IMR-90 (cell line): ENCODE measurements around the gene UST. TPM values are rescaled to one million over a fixed set of nuclear protein-coding genes. Genes with fewer than 3 reads are reported as not detected.

Experiments
- ATAC-seq: fragments of 200-7000 bp; cut with Tn5 transposase; 2 replicates; pipeline ENCODE4 v1.9.1; 2020; ENCODE audit warnings: low read depth, mild to moderate bottlenecking, moderate library complexity
- BruUV-seq: library from RNA; stranded (reverse); fragments of 400-500 nt; replicated peaks from 2 replicates; lab custom pipeline; 2021; lab: Mats Ljungman, UMichigan
- CTCF ChIA-PET: fragments of 300-600 bp; formaldehyde crosslinking; extraction: SDS; loops from one replicate; lab custom pipeline; 2021; ENCODE audit warnings: antibody characterized with exemption; lab: Yijun Ruan, JAX
- POLR2A ChIA-PET: fragments of 300-600 bp; sonication (Branson Sonifier 250); formaldehyde crosslinking; loops from one replicate; lab custom pipeline; 2022; ENCODE audit warnings: antibody characterized with exemption; ENCODE audit not compliant: unreplicated experiment; lab: Charles Lee
- DNase-seq: peaks from one replicate; pipeline ENCODE4 v3.0.0; 2013
- H2AFZ ChIP-seq: replicated peaks from 2 replicates; pipeline ENCODE3; 2013; ENCODE audit warnings: low read length, mild to moderate bottlenecking; ENCODE audit not compliant: poor library complexity
- H2AK5ac ChIP-seq: 2 replicates; pipeline ENCODE4 v1.6.1; 2013; ENCODE audit warnings: low read depth, low read length, inconsistent platforms
- H2AK9ac ChIP-seq: replicated peaks from 2 replicates; pipeline ENCODE3; 2013; ENCODE audit warnings: mild to moderate bottlenecking, low read depth, low read length, moderate library complexity; ENCODE audit not compliant: poor library complexity
- H2BK120ac ChIP-seq: 2 replicates; pipeline ENCODE4 v1.6.1; 2013; ENCODE audit warnings: low read depth, low read length, inconsistent platforms
- H2BK15ac ChIP-seq: 3 replicates; pipeline ENCODE4 v1.6.1; 2013; ENCODE audit warnings: low read depth, low read length, inconsistent platforms
- H2BK20ac ChIP-seq: 2 replicates; pipeline ENCODE4 v1.6.1; 2013; ENCODE audit warnings: low read depth, mild to moderate bottlenecking, inconsistent platforms, low read length, moderate library complexity
- H2BK5ac ChIP-seq: 2 replicates; pipeline ENCODE4 v1.6.1; 2013; ENCODE audit warnings: mild to moderate bottlenecking, low read depth, low read length, inconsistent platforms; ENCODE audit not compliant: poor library complexity, severe bottlenecking
- H3K14ac ChIP-seq: replicated peaks from 2 replicates; pipeline ENCODE4 v1.6.1; 2013; ENCODE audit warnings: low read depth, low read length, inconsistent platforms
- H3K18ac ChIP-seq: 2 replicates; pipeline ENCODE4 v1.6.1; 2013; ENCODE audit warnings: low read depth, low read length, control low read depth
- H3K23ac ChIP-seq: 2 replicates; pipeline ENCODE4 v1.6.1; 2013; ENCODE audit warnings: low read depth, low read length, inconsistent platforms
- H3K27ac ChIP-seq: 2 replicates; pipeline ENCODE4 v1.5.1; 2013; ENCODE audit warnings: mild to moderate bottlenecking, control low read depth, low read length; ENCODE audit not compliant: insufficient read depth
- H3K27me3 ChIP-seq: 2 replicates; pipeline ENCODE4 v1.6.1; 2013; ENCODE audit warnings: low read length; ENCODE audit not compliant: control insufficient read depth, insufficient read depth
- H3K36me3 ChIP-seq: 2 replicates; pipeline ENCODE4 v1.6.1; 2013; ENCODE audit warnings: low read length, mixed read lengths; ENCODE audit not compliant: control insufficient read depth, insufficient read depth
- H3K4ac ChIP-seq: 2 replicates; pipeline ENCODE4 v1.6.1; 2013; ENCODE audit warnings: low read depth, low read length, inconsistent platforms
- H3K4me1 ChIP-seq: 2 replicates; pipeline ENCODE4 v1.6.1; 2013; ENCODE audit warnings: low read length, mixed read lengths; ENCODE audit not compliant: control insufficient read depth, insufficient read depth
- H3K4me2 ChIP-seq: 2 replicates; pipeline ENCODE4 v1.6.1; 2013; ENCODE audit warnings: low read depth, mild to moderate bottlenecking, control low read depth, low read length, moderate library complexity
- H3K4me3 ChIP-seq: 2 replicates; pipeline ENCODE4 v1.5.1; 2013; ENCODE audit warnings: low read depth, mild to moderate bottlenecking, control low read depth, low read length, moderate library complexity; ENCODE audit not compliant: insufficient read depth
- H3K56ac ChIP-seq: 2 replicates; pipeline ENCODE4 v1.6.1; 2013; ENCODE audit warnings: low read length, inconsistent platforms; ENCODE audit not compliant: insufficient read depth; ENCODE audit errors: extremely low read depth
- H3K79me1 ChIP-seq, 2 experiments: 2 replicates each; pipeline ENCODE4 v1.6.1; 2013; ENCODE audit warnings: low read length in 2 of 2, inconsistent platforms in 1 of 2, low read depth in 1 of 2
- H3K9ac ChIP-seq: 2 replicates; pipeline ENCODE4 v1.6.1; 2013; ENCODE audit warnings: low read depth, low read length, control low read depth
- H3K9me1 ChIP-seq: 2 replicates; pipeline ENCODE4 v1.6.1; 2013; ENCODE audit warnings: low read length, inconsistent platforms; ENCODE audit not compliant: insufficient read depth
- H3K9me3 ChIP-seq: 2 replicates; pipeline ENCODE4 v1.6.1; 2013; ENCODE audit warnings: low read length; ENCODE audit not compliant: control insufficient read depth, insufficient read depth
- H4K20me1 ChIP-seq: 2 replicates; pipeline ENCODE4 v1.6.1; 2013; ENCODE audit warnings: low read length, inconsistent platforms; ENCODE audit not compliant: insufficient read depth
- H4K5ac ChIP-seq: 2 replicates; pipeline ENCODE4 v1.6.1; 2013; ENCODE audit warnings: mild to moderate bottlenecking, low read depth, low read length, control low read depth
- H4K8ac ChIP-seq, 2 experiments: 2 replicates each; pipeline ENCODE4 v1.6.1; 2013; ENCODE audit warnings: low read depth in 2 of 2, low read length in 2 of 2, control low read depth in 1 of 2, inconsistent platforms in 1 of 2
- H4K91ac ChIP-seq: 2 replicates; pipeline ENCODE4 v1.6.1; 2013; ENCODE audit warnings: low read depth, low read length, inconsistent platforms; ENCODE audit not compliant: insufficient read depth
- BHLHE40 ChIP-seq: fragments of 150-350 bp; IDR thresholded peaks from 2 replicates; pipeline ENCODE4 v1.6.1; 2016; ENCODE audit warnings: mild to moderate bottlenecking, low read depth, low read length
- CEBPB ChIP-seq: IDR thresholded peaks from 2 replicates; pipeline ENCODE4 v1.6.1; 2012; ENCODE audit warnings: low read depth, low read length, improper control_type of control experiment
- CHD1 ChIP-seq: IDR thresholded peaks from 2 replicates; pipeline ENCODE4 v1.6.1; 2012; ENCODE audit warnings: low read depth, low read length, improper control_type of control experiment
- ELK1 ChIP-seq: fragments of 150-350 bp; IDR thresholded peaks from 2 replicates; pipeline ENCODE4 v1.6.1; 2016; ENCODE audit warnings: low read depth, mild to moderate bottlenecking, low read length, moderate library complexity, borderline replicate concordance
- FOS ChIP-seq: fragments of 150-350 bp; IDR thresholded peaks from 2 replicates; pipeline ENCODE4 v1.6.1; 2016; ENCODE audit warnings: low read depth, low read length
- MAFK ChIP-seq: IDR thresholded peaks from 2 replicates; pipeline ENCODE4 v1.6.1; 2012; ENCODE audit warnings: low read depth, low read length, improper control_type of control experiment
- MAZ ChIP-seq: IDR thresholded peaks from 2 replicates; pipeline ENCODE4 v1.6.1; 2012; ENCODE audit warnings: low read depth, mild to moderate bottlenecking, low read length, improper control_type of control experiment, moderate library complexity, borderline replicate concordance
- MXI1 ChIP-seq: IDR thresholded peaks from 2 replicates; pipeline ENCODE4 v1.6.1; 2012; ENCODE audit warnings: low read depth, mild to moderate bottlenecking, low read length, moderate library complexity, borderline replicate concordance
- NFE2L2 ChIP-seq: fragments of 150-350 bp; IDR thresholded peaks from 2 replicates; pipeline ENCODE4 v1.6.1; 2016; ENCODE audit warnings: low read depth, mild to moderate bottlenecking, low read length
- POLR2A ChIP-seq: IDR thresholded peaks from 2 replicates; pipeline ENCODE4 v1.6.1; 2012; ENCODE audit warnings: mild to moderate bottlenecking, low read depth, low read length
- RAD21 ChIP-seq: IDR thresholded peaks from 2 replicates; pipeline ENCODE4 v1.6.1; 2012; ENCODE audit warnings: low read length, improper control_type of control experiment
- RCOR1 ChIP-seq: IDR thresholded peaks from 2 replicates; pipeline ENCODE4 v1.6.1; 2012; ENCODE audit warnings: mild to moderate bottlenecking, low read length, improper control_type of control experiment; ENCODE audit not compliant: insufficient replicate concordance
- SMC3 ChIP-seq: fragments of 150-350 bp; IDR thresholded peaks from 2 replicates; pipeline ENCODE4 v1.6.1; 2016; ENCODE audit warnings: low read depth, mild to moderate bottlenecking, antibody characterized with exemption, low read length, moderate library complexity
- USF2 ChIP-seq: fragments of 150-350 bp; IDR thresholded peaks from 2 replicates; pipeline ENCODE4 v1.6.1; 2017; ENCODE audit warnings: mild to moderate bottlenecking, antibody characterized with exemption, low read length, low read depth
- WGBS, 2 experiments: methylation state at CpG; one replicate each; pipeline versions ENCODE4 v1.1.5 to v1.1.7; 2013; ENCODE audit warnings: missing lambda C conversion rate in 2 of 2; ENCODE audit not compliant: insufficient read length in 1 of 2; ENCODE audit errors: extremely low coverage in 2 of 2; 5-methylcytosine and 5-hydroxymethylcytosine counted together
- dilution Hi-C: fragments of 300-500 bp; cut with HindIII; formaldehyde crosslinking; loops from one replicate; pipeline ENCODE4 v1.14.3; 2018; ENCODE audit warnings: low sequenced_read_pairs; ENCODE audit not compliant: unreplicated experiment
- in situ Hi-C: fragments of 300-500 bp; cut with MboI; formaldehyde crosslinking; loops from 3 replicates; pipeline ENCODE4 v1.14.3; 2019; ENCODE audit warnings: low sequenced_read_pairs, inconsistent platforms, mixed read lengths
- intact Hi-C: fragments of 100-400 bp; cut with micrococcal nuclease; formaldehyde crosslinking; loops from 2 replicates; pipeline ENCODE4 v1.10.0; 2022
- polyA plus RNA-seq, 3 experiments: library from polyadenylated mRNA; depleted of rRNA; stranded (reverse); fragments of >200 nt; gene quantifications; 2 replicates each; pipeline ENCODE4 v1.2.3, GENCODE V29; 2012; ENCODE audit warnings: low replicate concordance in 1 of 3
- total RNA-seq: library from RNA; depleted of rRNA; stranded (reverse); fragments of >200 nt; gene quantifications from 2 replicates; pipeline ENCODE4 v1.2.3, GENCODE V29; 2012
- TF ChIP-seq, protein P1 (sequence below): conservative IDR thresholded peaks from 2 replicates; pipeline ENCODE4 v1.5.1; 2012; ENCODE audit warnings: mild to moderate bottlenecking, low read depth, low read length, improper control_type of control experiment

The UST gene
- total and polyA plus RNA-seq, 2 of the 4 experiments (the other 2 are of a cell fraction): 7.7 to 13.8 TPM

- intact Hi-C loops: no loop called here
- WGBS, 2 experiments: 100% methylated on average over 2 of the region's 6 CpGs; no CpG with 5 or more reads in 1 of the 2 experiments
- H2AFZ ChIP-seq: no peak overlapping the region
Measured at GRCh38 chr6:149075616-149076354, 329.0 kb downstream of the UST start.

More at GRCh38 chr6:149075616-149076354, 329.0 kb downstream of the UST start:
- no peak overlapping the region for H2BK20ac ChIP-seq
- no peak overlapping the region for H4K91ac ChIP-seq
- no peak overlapping the region for H3K4ac ChIP-seq
- no peak overlapping the region for H2BK5ac ChIP-seq
- no peaks in the 10 kb centered on the region for H4K20me1 ChIP-seq
- H2AK9ac ChIP-seq: no peak overlapping the region
- ChIA-PET CTCF (interaction anchor here (0.6 to 1.4 kb wide), 3 partner anchors 30 to 356 kb away, joined by 3 read pairs; no protein-coding TSS in a partner anchor), POLR2A (no interaction called here)
- BruUV-seq: TSS peak; percentile 57
- no peak for ATAC-seq
- no peak overlapping the region for H3K23ac ChIP-seq
- no peak overlapping the region for H3K27ac ChIP-seq
- no peaks in the 10 kb centered on the region for H3K79me1 ChIP-seq
- H3K27me3 ChIP-seq: no peaks in the 10 kb centered on the region
- H3K9ac ChIP-seq: no peak overlapping the region
- TF ChIP-seq CEBPB (no peak), CHD1 (no peak), POLR2A (no peak), ELK1 (no peak), FOS (no peak), MAFK (no peak), SMC3 (no peak), RAD21 (no peak), USF2 (no peak), BHLHE40 (no peak), MXI1 (no peak), RCOR1 (no peak), NFE2L2 (no peak), MAZ (no peak)
- TF ChIP-seq, protein P1, sequence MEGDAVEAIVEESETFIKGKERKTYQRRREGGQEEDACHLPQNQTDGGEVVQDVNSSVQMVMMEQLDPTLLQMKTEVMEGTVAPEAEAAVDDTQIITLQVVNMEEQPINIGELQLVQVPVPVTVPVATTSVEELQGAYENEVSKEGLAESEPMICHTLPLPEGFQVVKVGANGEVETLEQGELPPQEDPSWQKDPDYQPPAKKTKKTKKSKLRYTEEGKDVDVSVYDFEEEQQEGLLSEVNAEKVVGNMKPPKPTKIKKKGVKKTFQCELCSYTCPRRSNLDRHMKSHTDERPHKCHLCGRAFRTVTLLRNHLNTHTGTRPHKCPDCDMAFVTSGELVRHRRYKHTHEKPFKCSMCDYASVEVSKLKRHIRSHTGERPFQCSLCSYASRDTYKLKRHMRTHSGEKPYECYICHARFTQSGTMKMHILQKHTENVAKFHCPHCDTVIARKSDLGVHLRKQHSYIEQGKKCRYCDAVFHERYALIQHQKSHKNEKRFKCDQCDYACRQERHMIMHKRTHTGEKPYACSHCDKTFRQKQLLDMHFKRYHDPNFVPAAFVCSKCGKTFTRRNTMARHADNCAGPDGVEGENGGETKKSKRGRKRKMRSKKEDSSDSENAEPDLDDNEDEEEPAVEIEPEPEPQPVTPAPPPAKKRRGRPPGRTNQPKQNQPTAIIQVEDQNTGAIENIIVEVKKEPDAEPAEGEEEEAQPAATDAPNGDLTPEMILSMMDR: no peak
- no peak overlapping the region for H4K5ac ChIP-seq
- no peak overlapping the region for H2BK120ac ChIP-seq
- H2BK15ac ChIP-seq: no peak overlapping the region
- in situ Hi-C loops: no loop called here
- H3K14ac ChIP-seq: no peak overlapping the region
- peaks cover 16% of the 10 kb centered on the region for H3K4me1 ChIP-seq
- H3K18ac ChIP-seq: no peak overlapping the region
- peak; percentile 37 for DNase-seq
- H3K36me3 ChIP-seq: 0 out of 2 replicates have a peak, but pooled peaks cover 1% of the 10 kb centered on the region
- H3K9me3 ChIP-seq: no peaks in the 10 kb centered on the region
- H4K8ac ChIP-seq: no peak overlapping the region
- H2AK5ac ChIP-seq: peak overlapping the region; percentile 20; the same call in 1 of the 2 replicates
- H3K4me3 ChIP-seq: no peak overlapping the region
- H3K56ac ChIP-seq: no peak overlapping the region
- dilution Hi-C loops: no loop called here
- H3K4me2 ChIP-seq: no peak overlapping the region
- H3K9me1 ChIP-seq: peaks cover 3% of the 10 kb centered on the region; the same call in 1 of the 2 replicates
